ENCODE results near the gene PPP1R13L.
"Not testable (repeated sequence)": the region's sequence is repeated elsewhere in the genome, so short reads cannot be mapped to it uniquely, and the experiment has no call there.

Gene PPP1R13L

GRCh38 chr19:45431008-45431407 lies 26.1 kb upstream of the PPP1R13L start:
- DNase-seq: not testable (repeated sequence)

DNA sequence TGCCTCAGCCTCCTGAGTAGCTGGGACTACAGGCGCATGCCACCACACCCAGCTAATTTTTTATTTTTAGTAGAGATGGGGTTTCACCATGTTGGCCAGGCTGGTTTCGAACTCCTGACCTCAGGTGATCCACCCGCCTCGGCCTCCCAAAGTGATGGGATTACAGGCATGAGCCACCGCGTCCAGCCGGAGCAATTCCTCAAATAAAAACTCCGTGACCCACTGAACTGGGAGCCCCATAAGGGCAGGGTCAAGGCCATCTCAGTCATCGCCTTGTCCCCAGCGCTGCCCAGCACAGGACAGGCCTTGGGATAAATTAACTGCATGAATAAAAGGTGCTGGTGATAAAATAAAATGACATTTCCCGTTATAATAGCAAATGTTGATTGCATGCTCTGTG lies 25.0 kb upstream of the PPP1R13L start:
- not testable (repeated sequence) for DNase-seq

- peak; percentile 11 to 12 for DNase-seq
Measured at GRCh38 chr19:45428384-45429231, 23.7 kb upstream of the PPP1R13L start.

- peak; percentile 80 to 83 for DNase-seq
Measured at GRCh38 chr19:45424191-45425058, 19.6 kb upstream of the PPP1R13L start.

DNA sequence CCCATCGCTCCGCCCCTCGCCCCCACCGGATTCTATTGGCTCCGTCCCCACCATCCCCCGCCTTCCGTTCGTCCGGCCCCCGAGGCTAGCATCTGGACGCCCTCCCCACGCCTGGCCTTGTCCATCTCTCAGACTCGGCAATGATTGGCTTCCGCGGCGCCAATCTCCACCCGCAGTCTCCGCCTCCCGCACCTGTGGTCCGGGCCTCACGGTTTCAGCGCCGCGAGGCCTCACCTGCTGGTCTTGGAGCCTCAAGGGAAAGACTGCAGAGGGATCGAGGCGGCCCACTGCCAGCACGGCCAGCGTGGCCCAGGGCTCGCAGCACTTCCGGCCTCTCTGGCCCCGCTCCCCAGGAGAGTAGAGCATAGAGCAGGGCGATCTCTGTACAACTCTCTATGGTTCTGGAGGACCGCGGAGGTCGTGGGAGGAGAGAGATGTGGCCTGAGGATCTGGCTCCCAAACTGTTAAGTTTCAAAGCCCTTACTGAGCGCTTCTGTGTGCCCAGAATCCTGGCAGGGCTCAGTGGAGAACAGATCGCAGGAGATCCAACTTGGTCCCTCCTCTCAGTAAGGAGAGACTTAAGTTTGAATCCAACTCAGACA lies 18.8 kb upstream of the PPP1R13L start, which contains the start of gene ERCC1:
ERCC1 (minus strand) TSS at position 329 of the 602 bp plus-strand sequence. CDS start 543 bp downstream, outside the sequence.
- DNase-seq: peak; percentile 90 to 91

- no peak for DNase-seq
Measured at GRCh38 chr19:45423033-45423588, 18.2 kb upstream of the PPP1R13L start.

- DNase-seq: no peak
Measured at GRCh38 chr19:45421947-45422498, 17.2 kb upstream of the PPP1R13L start.

DNA sequence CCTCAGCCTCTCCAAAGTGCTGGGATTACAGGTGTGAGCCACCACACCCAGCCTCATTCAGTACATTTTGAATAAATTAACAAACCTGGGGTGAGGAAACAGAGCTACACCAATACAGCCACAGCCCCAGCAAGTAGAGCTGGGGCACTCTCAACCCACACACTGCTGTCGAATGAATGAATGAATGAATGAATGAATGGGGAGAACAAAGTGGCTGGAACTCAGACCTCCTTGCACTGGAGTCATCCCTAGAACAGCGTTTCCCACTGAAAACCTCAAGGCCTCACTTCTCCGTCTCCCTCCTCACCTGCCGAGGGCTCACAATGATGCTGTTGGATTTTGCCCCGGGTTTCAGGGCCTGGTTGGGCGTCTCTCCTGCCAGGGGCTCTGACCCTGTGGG lies 16.0 kb upstream of the PPP1R13L start:
- no peak for DNase-seq

DNA sequence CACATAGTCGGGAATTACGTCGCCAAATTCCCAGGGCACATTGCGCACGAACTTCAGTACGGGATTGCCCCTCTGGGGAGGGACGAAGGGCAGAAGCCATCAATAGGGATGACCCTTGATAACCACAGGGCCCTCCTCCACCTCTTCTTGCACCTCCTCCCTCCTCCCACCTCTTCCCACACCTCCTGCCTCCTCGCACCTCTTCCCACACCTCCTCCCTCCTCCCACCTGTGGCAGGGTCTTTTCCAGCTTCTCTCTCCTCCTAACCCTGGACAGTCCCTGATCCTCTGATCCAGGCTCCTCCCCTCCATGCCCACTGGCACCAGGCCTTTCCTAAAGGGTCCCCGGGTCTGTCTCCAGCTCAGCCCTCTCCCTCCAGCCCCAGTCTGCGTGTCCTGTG lies 15.5 kb upstream of the PPP1R13L start:
- no peak for DNase-seq

GRCh38 chr19:45419895-45420294 lies 15.0 kb upstream of the PPP1R13L start:
- DNase-seq: no peak

GRCh38 chr19:45419396-45419795 lies 14.5 kb upstream of the PPP1R13L start:
- DNase-seq: peak; percentile 80 to 83

DNA sequence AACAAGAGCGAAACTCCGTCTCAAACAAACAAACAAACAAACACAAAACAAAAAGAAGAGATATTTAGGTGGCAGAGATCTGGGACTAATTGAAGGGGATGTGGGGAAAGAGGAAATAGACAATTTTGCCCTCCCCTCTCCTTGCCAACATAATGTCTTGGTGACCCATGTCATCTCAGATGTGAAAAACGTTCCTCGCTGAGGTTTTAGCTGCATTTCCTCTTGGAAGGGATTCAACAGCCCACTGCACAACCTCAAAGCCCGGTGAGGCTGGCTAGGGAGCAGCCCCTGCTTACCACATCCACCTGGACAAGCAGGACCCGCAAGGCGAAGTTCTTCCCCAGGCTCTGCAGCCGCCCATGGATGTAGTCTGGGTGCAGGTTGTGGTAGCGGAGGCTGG lies 13.9 kb upstream of the PPP1R13L start:
- peak; percentile 46 to 51 for DNase-seq

DNA sequence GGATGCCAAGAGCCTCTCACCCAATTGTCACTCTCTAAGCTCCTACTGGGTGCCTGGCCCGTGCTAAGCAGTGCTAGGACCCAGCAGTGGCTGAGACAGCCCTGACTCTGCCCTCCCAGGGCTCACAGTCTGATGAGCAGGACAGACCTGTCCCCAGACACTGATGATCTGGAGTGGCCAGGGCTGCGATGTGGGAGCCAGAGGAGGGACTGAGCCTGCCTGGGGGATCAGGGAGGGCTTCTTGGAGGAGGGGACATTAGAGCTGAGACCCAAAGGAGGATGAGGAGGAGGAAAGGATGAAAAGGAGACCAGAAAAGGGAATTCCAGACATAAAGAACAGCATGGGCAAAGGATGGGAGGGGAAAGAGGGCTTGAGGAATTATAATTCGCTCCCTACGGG lies 12.3 kb upstream of the PPP1R13L start:
- no peak for DNase-seq

DNA sequence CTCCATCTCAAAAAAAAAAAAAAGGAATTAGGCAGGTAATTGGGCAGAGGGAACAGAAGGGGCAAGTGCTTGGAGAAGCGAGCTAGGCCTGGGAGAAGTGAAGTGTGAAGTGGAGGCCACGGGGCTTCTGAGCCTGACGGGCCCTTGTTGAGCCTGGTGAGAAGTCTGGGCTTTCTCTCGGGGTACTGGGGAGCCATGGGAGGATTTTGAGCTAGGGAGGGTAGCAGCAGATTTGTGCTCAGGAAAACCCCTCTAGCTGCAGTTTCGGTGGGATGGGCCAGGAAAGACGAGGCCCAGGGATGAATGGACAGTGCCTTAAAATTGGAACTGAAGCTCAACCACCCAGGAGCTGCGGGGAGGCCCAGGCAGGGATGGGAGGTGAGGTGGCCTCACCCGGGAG lies 9.6 kb upstream of the PPP1R13L start:
- no peak for DNase-seq

- no peak for DNase-seq
Measured at GRCh38 chr19:45413497-45413896, 8.6 kb upstream of the PPP1R13L start.

GRCh38 chr19:45410330-45410729 lies 5.5 kb upstream of the PPP1R13L start:
- not testable (repeated sequence) for DNase-seq

DNA sequence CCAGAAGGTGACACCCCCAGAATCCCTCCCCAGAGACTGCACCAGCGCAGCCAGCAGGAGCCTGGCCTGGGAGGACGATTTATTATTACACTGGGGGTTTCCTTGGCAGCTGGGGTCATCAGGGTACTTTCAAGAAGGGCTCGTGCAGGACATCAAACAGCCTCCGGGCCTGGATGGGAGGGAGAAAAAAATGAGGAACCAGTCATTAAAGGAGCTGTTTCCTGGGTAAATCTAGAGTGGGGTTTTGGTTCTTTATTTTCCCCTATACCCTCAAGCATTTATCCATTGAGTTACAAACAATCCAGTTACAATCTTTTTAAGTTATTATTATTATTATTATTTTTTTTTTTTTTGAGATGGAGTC lies 4.7 kb upstream of the PPP1R13L start:
- peak; percentile 8 to 46 for DNase-seq

GRCh38 chr19:45408830-45409556 lies 4.1 kb upstream of the PPP1R13L start:
- no peak for DNase-seq

- no peak for DNase-seq
Measured at GRCh38 chr19:45408121-45408520, 3.3 kb upstream of the PPP1R13L start.

GRCh38 chr19:45407585-45407984 lies 2.7 kb upstream of the PPP1R13L start:
- DNase-seq: not testable (repeated sequence)

- no peak for DNase-seq
Measured at GRCh38 chr19:45407091-45407375, 2.2 kb upstream of the PPP1R13L start.
